Activated CD8-positive, alpha-beta memory T cell treated with anti-CD3 and anti-CD28 coated beads for 48 hours (primary cell): ENCODE data around the gene XPR1.

Source experiments
- DNase-seq, 3 experiments: peaks; one replicate each; pipeline ENCODE4 v3.0.0-alpha.2; 2020; ENCODE audit warnings: low read depth in 2 of 3, low spot score in 2 of 3

The XPR1 gene

GRCh38 chr1:180631766-180632325, at the start of gene XPR1:
Gene XPR1 (plus strand): TSS chr1:180632022. CDS start chr1:180632202, 180 bp downstream.
- DNase-seq = peak; percentile 92 to 96 (median 95)

- no peak for DNase-seq
Observed at GRCh38 chr1:180584869-180585268, 47.0 kb upstream of the XPR1 start.

DNA sequence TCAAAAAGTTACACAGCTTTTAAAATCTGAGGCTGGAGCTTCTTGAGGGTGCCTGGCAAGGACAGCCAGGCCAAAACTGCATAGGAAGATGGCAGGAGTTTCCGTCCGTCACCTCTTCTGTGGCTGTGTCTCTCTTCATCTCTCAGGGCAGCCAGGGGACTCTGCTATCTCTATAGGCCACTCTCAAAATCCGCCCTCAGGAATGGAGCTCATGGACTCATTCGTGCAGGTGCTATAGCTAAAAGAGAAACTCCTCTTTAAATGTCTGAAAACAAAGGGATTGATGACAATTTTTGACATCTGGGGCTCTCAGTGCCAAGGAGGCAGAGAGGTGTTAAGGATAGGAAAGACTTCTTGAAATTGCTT, 45.8 kb upstream of the XPR1 start:
- DNase-seq = no peak

GRCh38 chr1:180586671-180587155, 45.1 kb upstream of the XPR1 start:
- no peak for DNase-seq

- no peak for DNase-seq
Observed at GRCh38 chr1:180588121-180588520, 43.7 kb upstream of the XPR1 start.

GRCh38 chr1:180590889-180591288, 40.9 kb upstream of the XPR1 start:
- DNase-seq = no peak

DNA sequence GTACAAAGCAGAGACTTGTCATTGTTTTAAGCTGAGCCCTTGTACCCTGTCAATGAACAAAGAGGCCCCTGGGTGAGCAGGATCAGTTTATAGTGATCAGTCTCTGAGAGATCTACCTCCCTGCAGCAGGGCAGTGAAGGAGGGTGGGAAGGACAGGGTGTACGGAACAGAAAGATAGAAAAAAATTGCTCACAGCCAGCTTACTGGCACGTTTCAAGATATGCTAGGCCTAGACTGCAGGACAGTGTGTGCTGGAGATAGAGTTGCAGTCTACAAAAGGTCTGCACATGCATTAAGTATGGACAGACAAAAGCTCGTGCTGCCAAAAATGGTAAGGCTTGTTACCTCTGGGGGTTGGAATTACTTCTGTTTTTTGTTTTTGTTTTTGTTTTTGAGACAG, 38.4 kb upstream of the XPR1 start:
- no peak for DNase-seq

DNA sequence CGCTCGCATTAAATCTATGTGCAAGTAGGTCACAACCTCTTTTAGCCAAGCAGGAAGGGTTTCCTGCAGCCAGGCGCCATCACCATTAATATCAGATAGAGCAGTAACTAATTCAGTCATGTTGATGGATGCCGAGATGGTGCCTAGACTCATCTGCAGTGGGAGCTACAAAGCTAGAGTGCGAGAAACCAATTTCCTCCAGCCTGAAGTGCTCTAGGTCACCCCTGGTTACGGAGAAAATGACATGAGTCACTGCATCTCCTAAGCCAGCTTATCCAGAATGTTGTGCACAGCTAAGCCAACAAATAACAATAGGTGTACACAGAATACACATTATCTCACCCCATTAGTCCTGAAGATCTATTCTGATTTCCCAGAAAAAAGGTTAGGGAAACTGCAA, 37.1 kb upstream of the XPR1 start:
- DNase-seq = no peak

DNA sequence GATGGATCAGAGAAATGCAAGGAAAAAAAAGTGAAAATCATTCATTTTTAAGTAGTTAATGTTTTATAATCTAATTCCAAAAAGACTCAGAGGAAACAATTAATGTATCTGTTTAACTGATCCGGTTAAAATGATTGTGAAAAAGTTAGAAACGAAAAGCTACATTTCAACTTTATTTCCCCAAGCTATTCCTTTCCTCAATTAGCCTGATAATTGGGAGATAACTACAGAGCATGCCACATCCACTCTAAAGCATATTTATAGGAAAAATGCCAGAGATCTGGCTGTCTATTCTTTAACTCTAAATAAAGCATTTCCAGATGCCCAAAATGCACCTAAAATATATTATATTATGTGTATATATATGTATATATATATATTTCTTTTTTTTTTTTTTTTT, 35.9 kb upstream of the XPR1 start:
- DNase-seq = no peak

GRCh38 chr1:180597520-180597919, 34.3 kb upstream of the XPR1 start:
- DNase-seq = no peak

DNA sequence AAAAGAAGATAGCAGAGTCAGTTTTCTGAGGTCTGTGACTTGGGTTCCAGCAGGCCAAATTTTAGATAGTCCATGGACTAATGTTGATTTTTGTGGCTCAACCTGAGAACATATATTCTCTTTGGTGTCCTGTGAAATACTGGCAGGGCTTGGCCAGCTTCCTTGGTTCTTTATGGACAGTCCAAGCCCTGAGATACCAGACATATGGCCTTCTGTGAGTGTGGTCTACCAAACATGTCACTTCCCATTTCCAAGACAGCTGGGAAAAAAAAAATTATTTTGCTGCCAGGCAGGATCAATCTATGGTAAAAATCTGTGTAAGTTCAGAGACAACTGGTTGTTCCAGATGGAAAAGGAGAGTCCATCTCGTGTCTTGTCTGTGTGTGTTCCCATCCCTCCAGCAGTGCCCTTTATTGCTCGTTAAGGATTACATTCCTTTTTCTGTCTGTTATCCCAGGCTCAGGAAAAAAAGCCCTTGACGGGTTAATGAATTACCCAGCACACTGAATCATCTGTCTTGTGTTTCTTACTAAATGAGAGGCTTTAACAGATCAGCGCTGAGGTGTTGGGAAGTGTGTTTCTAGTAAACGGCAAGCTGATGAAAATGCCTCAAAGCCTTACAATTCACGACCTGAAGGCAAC, 33.4 kb upstream of the XPR1 start:
- no peak for DNase-seq

GRCh38 chr1:180600343-180600742, 31.5 kb upstream of the XPR1 start:
- DNase-seq = no peak

- no peak for DNase-seq
Observed at GRCh38 chr1:180601512-180601911, 30.3 kb upstream of the XPR1 start.

- DNase-seq = no peak
Observed at GRCh38 chr1:180603223-180603849, 28.5 kb upstream of the XPR1 start.

- no peak for DNase-seq
Observed at GRCh38 chr1:180603850-180604226, 28.0 kb upstream of the XPR1 start.

DNA sequence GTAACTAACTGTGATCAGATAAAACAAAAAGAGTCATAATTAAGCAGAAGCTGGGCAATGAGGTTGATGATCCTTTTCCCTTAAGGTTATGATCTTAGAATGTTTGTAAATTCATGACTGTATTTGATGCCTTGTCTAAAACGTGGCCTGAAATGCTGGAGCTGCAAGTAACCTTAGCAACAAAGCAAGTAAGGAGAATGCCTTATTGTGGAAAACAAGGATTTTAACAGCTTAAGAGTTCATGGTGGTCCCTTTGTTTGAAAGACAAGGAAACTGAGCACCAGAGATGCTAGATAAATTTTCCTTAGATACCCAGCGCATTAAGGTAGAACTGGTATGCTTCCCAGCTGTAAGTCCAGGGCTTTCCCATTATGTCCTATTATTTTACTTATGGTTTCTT, 25.7 kb upstream of the XPR1 start:
- DNase-seq = no peak

- DNase-seq = no peak
Observed at GRCh38 chr1:180609643-180610555, 21.9 kb upstream of the XPR1 start.

DNA sequence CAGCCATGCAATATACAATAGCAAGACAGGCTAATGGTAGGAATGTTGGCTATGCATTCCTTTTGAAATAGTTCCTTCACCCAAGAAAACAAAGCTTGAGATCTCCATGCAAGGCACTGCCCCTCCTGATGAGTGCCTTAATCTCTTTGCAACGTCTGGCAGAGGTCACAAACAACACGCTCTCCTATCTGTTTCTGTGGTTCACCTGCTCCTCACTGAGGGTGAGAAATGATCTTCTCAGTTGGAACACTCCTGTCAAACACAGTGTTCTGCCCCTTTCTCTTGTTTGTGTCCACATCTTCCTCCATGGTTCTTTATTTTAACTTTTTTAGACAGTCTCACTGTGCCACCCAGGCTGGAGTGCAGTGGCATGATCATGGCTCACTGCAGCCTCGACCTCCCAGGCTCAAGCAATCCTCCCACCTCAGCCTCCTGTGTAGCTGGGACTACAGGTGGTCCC, 21.2 kb upstream of the XPR1 start:
- no peak for DNase-seq

- DNase-seq = no peak
Observed at GRCh38 chr1:180611016-180611930, 20.5 kb upstream of the XPR1 start.

DNA sequence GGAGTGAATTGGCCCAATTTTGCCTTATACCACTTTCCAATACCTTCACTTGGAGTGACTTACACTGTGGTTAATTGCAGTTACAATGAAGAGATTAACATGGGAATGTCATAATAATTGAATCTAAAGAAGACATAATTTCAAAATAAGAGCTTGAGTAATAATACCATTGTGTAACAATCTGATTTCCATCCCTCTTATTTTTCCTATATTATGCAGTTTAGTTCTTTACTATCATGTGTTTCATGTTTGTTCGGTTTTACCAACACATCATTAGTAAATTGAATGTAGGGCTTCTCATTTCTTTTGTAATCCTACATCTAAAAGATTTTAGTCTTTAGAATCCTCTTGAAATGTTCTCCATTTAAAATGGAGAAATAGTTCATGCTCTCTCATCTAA, 19.2 kb upstream of the XPR1 start:
- DNase-seq = no peak

GRCh38 chr1:180614730-180615129, 17.1 kb upstream of the XPR1 start:
- no peak for DNase-seq
